Ishikawa (cell line): ENCODE results near the gene RETREG3.

ENCODE experiments used
- CEBPB ChIP-seq: IDR thresholded peaks from 2 replicates; pipeline ENCODE4 v1.6.1; 2012
- RAD21 ChIP-seq: IDR thresholded peaks from 2 replicates; pipeline ENCODE4 v1.6.1; 2012; ENCODE audit warnings: low read depth

GRCh38 chr17:42577532-42578281 is 31.5 kb downstream of the RETREG3 start, which contains the start of gene PSMC3IP:
- TF ChIP-seq RAD21 (peak; percentile 5; the same call in 1 of the 2 replicates), CEBPB (no peak)
